ENCODE results near the gene PIGS.
"Not testable (repeated sequence)": the region's sequence is repeated elsewhere in the genome, so short reads cannot be mapped to it uniquely, and the experiment has no call there.

PIGS gene

DNA sequence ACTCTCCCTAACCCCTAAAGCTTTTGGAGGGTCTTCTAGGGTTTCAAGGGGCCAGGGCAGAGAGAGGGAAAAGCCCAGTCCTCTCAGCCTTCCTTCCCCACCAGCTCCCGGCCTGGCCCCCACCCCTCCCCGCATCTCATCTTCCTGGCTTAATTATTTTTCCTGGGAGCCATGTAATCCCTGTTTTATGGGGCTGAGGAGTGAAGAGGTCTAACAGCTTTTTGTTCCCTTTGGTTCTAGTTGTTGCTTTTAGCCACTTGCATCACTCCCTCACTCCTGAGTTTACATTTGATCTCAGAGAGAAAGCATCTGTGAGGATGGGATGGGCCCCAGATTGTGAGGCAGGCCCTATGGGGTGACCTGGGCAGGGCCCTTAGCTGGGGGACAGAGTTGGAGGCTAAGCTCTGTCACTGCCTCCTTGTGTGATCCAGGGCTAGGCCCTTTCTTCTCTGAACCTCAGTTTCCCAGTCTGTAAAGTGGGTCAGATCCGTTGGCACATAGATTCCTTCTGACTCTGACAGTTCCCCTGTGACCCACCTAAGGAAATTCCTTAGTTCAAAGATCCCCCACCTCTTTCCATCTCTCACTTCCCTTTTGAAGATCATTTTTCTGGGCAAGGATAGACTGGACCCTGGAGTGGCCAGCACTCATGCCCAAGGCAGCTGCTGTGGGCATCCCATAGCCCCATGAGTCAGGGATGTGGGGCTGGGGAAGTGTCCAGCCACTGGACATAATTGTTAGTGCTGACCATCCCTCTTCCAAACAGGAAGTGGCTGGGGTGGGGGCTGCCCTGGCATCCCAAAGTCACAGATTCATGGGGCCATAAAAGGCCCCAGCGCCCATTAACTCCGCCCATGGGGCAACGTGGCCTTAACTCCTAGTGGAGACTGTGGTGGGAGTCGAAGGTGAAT lies 39.0 kb downstream of the PIGS start:
- DNase-seq, result no peak

GRCh38 chr17:28530926-28531325 lies 40.4 kb downstream of the PIGS start:
- DNase-seq, result no peak

DNA sequence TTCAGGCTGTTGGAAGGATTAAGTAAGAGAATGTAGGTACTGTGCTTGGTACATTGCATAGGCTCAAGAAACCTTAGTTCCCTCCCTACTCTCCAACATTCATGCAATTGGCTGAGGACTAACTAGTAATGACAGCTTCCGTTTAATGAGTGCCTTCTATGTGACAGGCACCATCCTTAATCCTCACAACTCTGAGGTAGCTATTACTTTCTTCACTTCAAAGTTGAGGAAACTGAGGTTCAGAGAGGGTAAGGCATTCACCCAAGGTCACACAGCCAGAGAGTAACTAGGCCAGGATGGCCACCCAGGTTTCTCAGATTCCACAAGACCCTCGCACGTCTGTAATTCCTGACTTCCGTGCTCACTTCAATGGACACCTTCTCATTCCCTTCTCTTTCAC lies 41.1 kb downstream of the PIGS start:
- no peak for DNase-seq

DNA sequence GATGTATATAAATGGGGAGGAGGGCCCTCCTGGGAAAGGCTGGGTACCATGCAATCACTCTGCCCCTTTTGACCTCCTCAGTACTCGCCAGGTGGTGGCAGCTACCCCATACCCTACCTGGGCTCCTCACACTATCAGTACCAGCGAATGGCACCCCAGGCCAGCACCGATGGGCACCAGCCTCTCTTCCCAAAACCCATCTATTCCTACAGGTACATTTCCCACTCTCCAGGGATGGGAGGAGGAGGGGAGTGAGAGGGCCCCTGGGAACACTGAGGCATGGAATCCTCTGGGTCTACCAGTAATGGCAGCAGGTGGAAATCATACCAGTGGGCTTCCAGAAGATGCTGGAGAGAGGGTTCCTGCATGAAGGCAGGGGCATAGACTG lies 42.3 kb downstream of the PIGS start:
- no peak for DNase-seq

DNA sequence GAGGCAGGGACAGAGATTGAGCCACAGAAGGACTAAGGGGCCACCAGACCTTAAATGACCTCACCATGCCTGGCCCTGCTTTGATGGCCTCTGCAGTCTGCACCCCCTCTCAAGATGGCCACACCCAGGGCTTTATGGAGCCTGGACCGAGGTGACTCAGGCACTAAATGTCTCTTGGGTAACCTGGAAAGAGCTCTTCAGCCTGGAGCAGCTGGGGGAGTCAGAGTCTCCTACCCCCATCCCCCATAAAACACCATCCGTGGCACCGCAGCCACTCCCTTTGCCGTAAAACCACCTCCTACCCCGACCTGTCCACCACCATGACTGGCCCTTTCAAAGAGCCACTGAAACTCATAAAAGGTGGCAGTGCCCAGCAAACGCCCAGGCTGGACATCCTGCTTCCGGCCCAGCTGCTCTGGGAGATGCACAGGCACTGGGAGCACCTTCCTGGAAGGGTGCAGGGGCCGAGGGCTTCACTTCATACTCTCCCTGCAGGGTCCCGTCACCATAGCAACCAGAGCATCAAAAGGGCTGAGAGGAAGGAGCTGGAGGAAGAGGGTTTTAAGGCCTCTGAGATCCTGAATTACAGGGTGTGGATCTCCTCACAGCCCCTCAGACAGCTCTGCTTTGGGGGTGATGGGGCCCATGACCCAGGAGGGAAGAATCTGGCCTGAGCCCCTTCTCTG lies 42.9 kb downstream of the PIGS start:
- no peak for DNase-seq

GRCh38 chr17:28527859-28528258 lies 43.5 kb downstream of the PIGS start:
- no peak for DNase-seq

GRCh38 chr17:28527181-28527681 lies 44.1 kb downstream of the PIGS start:
- no peak for DNase-seq

DNA sequence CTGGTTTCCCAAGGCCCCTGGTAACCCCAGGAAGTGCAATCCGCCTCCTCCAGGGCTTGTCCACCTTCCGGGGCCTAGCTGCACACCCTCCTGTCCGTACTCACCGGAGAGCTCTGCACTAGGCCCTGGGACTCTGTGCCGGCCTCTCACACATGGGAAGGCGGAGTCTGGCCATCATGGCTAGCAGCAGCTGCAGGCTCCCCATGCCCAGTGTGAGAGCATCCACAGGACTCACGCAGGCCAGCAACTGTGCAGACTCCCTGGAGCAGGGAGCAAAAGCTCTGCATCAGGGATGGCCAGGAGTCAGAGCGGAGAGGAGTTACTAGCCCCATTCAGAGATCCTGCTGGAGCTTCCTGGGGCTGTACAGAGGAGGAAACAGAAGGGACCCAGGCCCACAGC lies 44.9 kb downstream of the PIGS start:
- DNase-seq, result no peak

GRCh38 chr17:28524476-28525424 lies 46.6 kb downstream of the PIGS start:
- DNase-seq, result no peak

- DNase-seq, result no peak
Observed at GRCh38 chr17:28523876-28524275, 47.4 kb downstream of the PIGS start.

DNA sequence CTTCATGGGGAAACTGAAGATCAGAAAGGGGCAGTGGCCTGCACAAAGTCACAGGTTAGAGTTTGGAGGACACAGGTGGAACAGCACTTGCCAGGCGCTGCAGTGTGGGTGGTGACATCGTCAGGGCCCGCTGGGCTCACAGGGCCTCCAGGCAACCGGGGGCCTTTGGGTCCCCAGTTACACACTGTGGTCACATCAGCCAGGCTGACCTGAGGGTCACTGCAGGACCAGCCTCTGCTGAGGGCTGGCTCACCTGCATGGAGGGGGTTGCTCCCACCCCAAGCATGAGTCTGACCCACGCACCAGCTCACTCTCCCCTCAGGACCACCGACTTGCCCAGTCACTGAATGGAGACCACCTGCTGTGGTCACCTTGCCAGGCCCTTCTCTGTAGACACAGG lies 48.1 kb downstream of the PIGS start:
- no peak for DNase-seq

GRCh38 chr17:28522281-28522680 lies 49.0 kb downstream of the PIGS start:
- DNase-seq, result not testable (repeated sequence)

GRCh38 chr17:28521311-28522085 lies 49.8 kb downstream of the PIGS start:
- DNase-seq, result no peak

GRCh38 chr17:28520687-28521086 lies 50.6 kb downstream of the PIGS start:
- no peak for DNase-seq

DNA sequence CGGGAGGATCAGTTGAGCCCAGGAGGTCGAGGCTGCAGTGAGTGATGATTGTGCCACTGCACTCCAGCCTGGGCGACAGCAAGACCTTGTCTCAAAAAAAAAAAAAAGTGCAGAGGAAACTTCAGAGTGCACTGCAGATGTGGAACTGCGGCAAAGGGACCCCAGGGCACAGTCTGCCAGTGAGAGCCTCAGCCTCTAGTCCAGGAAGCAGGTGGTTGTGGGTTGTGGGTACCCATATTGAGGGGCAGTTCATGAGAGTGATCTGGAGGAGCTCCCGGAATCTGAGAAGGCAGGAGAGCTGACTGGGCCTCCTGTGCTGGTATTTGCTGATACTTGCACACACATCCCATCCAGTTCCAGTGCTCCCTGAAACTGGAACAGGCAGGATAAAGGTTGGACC lies 52.1 kb downstream of the PIGS start:
- DNase-seq, result no peak

DNA sequence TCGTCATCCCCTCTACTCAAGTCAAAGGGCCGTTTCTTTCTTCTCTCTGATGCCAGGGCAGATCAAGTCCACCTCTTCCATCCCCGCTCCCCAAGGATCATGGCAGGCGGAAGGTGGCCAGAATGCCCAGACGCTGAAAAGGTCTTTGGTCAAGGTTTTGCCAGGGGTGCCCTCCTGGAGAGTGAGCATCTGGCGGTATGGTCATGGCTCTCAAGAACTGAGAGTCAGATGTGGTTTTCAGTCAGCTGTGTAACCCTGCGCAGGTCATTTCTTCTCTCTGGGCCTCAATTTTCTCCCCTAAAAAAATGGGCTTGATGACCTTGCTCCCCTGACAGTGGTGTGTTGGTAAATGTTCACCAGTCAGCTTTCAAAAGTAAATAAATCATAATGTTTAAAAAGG lies 52.7 kb downstream of the PIGS start:
- DNase-seq, result no peak

GRCh38 chr17:28518132-28518531 lies 53.2 kb downstream of the PIGS start:
- no peak for DNase-seq

DNA sequence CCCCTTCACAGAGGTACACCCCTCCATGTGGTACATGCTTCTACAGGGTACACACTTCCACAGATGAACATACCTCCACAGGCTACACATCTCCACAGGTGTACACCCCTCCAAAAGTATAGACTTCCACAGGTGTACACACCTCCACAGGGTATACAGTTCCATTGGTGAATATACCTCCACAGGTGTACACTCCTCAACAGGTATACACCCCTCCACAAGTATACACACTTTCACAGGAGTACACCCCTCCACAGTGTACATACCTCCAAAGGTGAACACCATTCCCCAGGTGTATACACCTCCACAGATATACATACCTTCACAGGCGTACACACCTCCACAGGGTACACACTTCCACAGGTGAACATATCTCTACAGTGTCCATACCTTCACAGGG lies 55.8 kb downstream of the PIGS start:
- no peak for DNase-seq

- no peak for DNase-seq
Observed at GRCh38 chr17:28514561-28515002, 56.7 kb downstream of the PIGS start.

DNA sequence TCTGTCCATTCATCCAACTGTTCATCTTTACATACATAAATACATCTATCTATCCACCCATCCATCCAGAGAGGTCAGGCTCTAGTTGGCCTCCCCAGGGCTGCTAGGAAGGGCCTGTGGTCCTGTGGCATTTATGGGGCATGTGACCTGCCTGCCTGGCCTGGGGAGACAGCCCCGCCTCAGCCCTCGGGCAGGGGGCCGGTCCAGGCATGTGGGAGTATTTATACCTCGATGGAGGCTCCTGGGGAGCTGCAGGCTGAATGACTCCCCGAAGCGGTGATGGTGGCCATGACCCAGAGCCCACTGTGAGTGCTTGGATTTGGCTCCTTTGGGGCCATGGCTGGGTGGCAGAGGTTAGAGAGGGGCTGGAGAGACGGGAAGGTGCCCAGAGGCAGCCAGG lies 57.8 kb downstream of the PIGS start:
- DNase-seq, result no peak

Measured in nucleus accumbens (tissue), 56 donors.